ENCODE results near the gene ROGDI. TPM values are rescaled to one million over a fixed set of nuclear protein-coding genes. Genes with fewer than 3 reads are reported as not detected.

Gene ROGDI
- polyA plus RNA-seq, 1 of the 3 experiments (the other 2 are of a cell fraction): 33.6 TPM

GRCh38 chr16:4778050-4778392 lies 24.4 kb downstream of the ROGDI start:
- no peak overlapping the region for H3K27ac ChIP-seq (ENCODE audit: low read depth in 2 of 2, low read length in 1 of 2)
- H3K9me3 ChIP-seq: no peaks in the 10 kb centered on the region
- H4K20me1 ChIP-seq (ENCODE audit: insufficient read depth): no peaks in the 10 kb centered on the region
- TF ChIP-seq, protein P1, sequence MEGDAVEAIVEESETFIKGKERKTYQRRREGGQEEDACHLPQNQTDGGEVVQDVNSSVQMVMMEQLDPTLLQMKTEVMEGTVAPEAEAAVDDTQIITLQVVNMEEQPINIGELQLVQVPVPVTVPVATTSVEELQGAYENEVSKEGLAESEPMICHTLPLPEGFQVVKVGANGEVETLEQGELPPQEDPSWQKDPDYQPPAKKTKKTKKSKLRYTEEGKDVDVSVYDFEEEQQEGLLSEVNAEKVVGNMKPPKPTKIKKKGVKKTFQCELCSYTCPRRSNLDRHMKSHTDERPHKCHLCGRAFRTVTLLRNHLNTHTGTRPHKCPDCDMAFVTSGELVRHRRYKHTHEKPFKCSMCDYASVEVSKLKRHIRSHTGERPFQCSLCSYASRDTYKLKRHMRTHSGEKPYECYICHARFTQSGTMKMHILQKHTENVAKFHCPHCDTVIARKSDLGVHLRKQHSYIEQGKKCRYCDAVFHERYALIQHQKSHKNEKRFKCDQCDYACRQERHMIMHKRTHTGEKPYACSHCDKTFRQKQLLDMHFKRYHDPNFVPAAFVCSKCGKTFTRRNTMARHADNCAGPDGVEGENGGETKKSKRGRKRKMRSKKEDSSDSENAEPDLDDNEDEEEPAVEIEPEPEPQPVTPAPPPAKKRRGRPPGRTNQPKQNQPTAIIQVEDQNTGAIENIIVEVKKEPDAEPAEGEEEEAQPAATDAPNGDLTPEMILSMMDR (IDR thresholded peaks at IDR 0.05): no peak
- TF ChIP-seq EP300 (IDR thresholded peaks at IDR 0.05; ENCODE audit: borderline replicate concordance in 1 of 2, low read depth in 1 of 2, low read length in 1 of 2) (no peak), MEF2A (IDR thresholded peaks at IDR 0.05; ENCODE audit: borderline replicate concordance, low read depth) (no peak), TEAD4 (IDR thresholded peaks at IDR 0.05; ENCODE audit: borderline replicate concordance, insufficient read depth) (no peak), RCOR1 (IDR thresholded peaks at IDR 0.05; ENCODE audit: low read length) (no peak), RXRA (IDR thresholded peaks at IDR 0.05; ENCODE audit: borderline replicate concordance, low read depth) (no peak), TCF12 (IDR thresholded peaks at IDR 0.05) (no peak), TAF1 (IDR thresholded peaks at IDR 0.05; ENCODE audit: borderline replicate concordance, low read depth, low read length) (no peak), EZH2phosphoT487 (IDR thresholded peaks at IDR 0.05; ENCODE audit: borderline replicate concordance, low read depth) (no peak), RFX5 (IDR thresholded peaks at IDR 0.05; ENCODE audit: low read length) (no peak), REST (IDR thresholded peaks at IDR 0.05; ENCODE audit: low read depth, low read length) (no peak), PBX3 (IDR thresholded peaks at IDR 0.05) (no peak), SMC3 (IDR thresholded peaks at IDR 0.05; ENCODE audit: low read depth, low read length) (no peak), CHD2 (IDR thresholded peaks at IDR 0.05; ENCODE audit: low read length, partially characterized antibody) (no peak)
- TF ChIP-seq, protein P2, sequence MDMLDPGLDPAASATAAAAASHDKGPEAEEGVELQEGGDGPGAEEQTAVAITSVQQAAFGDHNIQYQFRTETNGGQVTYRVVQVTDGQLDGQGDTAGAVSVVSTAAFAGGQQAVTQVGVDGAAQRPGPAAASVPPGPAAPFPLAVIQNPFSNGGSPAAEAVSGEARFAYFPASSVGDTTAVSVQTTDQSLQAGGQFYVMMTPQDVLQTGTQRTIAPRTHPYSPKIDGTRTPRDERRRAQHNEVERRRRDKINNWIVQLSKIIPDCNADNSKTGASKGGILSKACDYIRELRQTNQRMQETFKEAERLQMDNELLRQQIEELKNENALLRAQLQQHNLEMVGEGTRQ (IDR thresholded peaks at IDR 0.05; ENCODE audit: borderline replicate concordance, low read depth, low read length): no peak
- no peaks in the 10 kb centered on the region for H3K36me3 ChIP-seq (replicated peaks in 1 of 2; ENCODE audit: control insufficient read depth in 1 of 2, insufficient read depth in 2 of 2, low read length in 1 of 2)
- no peaks in the 10 kb centered on the region for H3K9me2 ChIP-seq
- CTCF ChIA-PET: interaction anchor here (1.7 kb wide), 1 partner anchor 8 kb away, joined by 4 read pairs; no protein-coding TSS in a partner anchor
- no peak overlapping the region for H2AFZ ChIP-seq (ENCODE audit: low read depth)
- H3K4me3 ChIP-seq (ENCODE audit: low read depth in 2 of 2, low read length in 1 of 2): no peak overlapping the region
- 74% methylated on average over 5 of the region's 5 CpGs for WGBS (ENCODE audit: low lambda C conversion rate)
- no peak overlapping the region for H3K4me2 ChIP-seq
- H3K9ac ChIP-seq: no peak overlapping the region
- no peaks in the 10 kb centered on the region for H3F3A ChIP-seq (replicated peaks; ENCODE audit: insufficient read depth)
- H3K79me2 ChIP-seq (ENCODE audit: insufficient read depth): no peaks in the 10 kb centered on the region
- H3K4me1 ChIP-seq (ENCODE audit: control insufficient read depth in 1 of 2, insufficient read depth in 2 of 2, low read depth in 1 of 2, low read length in 1 of 2): peaks cover 0 to 2% of the 10 kb centered on the region in 2 experiments; a peak in 1 of 4 replicates
- POLR2A ChIA-PET: interaction anchor here (0.6 kb wide), 1 partner anchor 28 kb away, joined by 4 read pairs; no protein-coding TSS in a partner anchor
- no peaks in the 10 kb centered on the region for H3K27me3 ChIP-seq (ENCODE audit: insufficient read depth)
- DNase-seq: no peak
